ENCODE data around the gene VMP1.
"Not testable (repeated sequence)": the region's sequence is repeated elsewhere in the genome, so short reads cannot be mapped to it uniquely, and the experiment has no call there.

The VMP1 gene

GRCh38 chr17:59756236-59756818, 48.9 kb downstream of the VMP1 start:
- peak; percentile 100 for FAIRE-seq

GRCh38 chr17:59757043-59757442, 49.6 kb downstream of the VMP1 start:
- no peak for FAIRE-seq

DNA sequence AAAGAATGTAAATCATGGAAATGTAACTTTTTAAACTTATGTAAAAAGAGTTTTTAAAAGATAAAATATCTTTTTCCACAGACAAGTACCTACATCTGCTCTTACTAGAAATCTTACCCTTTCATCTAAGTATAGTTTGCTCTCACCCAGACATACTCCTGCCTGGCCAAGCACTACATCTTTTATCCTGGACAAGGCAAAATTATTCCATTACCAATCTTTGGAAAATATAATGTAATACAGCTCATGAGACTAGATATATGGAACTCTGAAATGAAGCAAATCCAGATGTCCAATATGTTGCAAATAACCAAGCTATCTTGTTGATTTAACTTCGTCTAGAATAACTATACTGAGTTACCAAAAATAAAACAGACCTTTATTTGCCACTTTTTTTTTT, 50.0 kb downstream of the VMP1 start:
- FAIRE-seq, result no peak

GRCh38 chr17:59757881-59758385, 50.5 kb downstream of the VMP1 start:
- no peak for FAIRE-seq

- FAIRE-seq, result not testable (repeated sequence)
Observed at GRCh38 chr17:59758998-59759651, 51.7 kb downstream of the VMP1 start.

- FAIRE-seq, result peak; percentile 53
Observed at GRCh38 chr17:59760160-59760559, 52.7 kb downstream of the VMP1 start.

GRCh38 chr17:59761385-59762048, 54.1 kb downstream of the VMP1 start:
- peak; percentile 99 for FAIRE-seq

GRCh38 chr17:59762049-59762823, 54.8 kb downstream of the VMP1 start:
- no peak for FAIRE-seq

DNA sequence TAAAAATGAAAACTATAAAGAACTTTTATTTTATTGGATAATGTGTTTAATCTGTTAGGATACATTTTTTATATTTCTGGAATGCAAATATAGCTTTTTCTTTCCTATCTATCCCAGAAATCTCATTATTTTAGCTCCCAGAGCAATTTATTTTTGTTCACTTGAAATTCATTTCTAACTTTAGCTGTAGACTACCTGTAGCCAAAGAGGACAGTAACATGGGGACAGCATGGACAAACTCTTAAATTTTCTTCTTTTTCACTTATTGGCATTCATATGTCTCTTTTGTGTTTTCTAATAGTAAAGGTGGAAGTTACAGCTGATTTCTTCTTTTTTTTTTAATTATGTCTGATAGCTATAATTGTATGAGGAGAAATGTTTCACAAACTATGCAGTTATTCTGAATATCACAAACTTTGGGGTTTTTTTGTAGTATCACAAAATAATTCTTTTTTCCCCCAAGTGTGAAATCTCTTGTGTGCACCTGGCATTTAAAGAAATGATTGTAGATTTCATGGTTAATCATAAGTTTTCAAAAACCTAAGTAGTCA, 55.4 kb downstream of the VMP1 start:
- FAIRE-seq, result no peak

GRCh38 chr17:59763861-59764260, 56.4 kb downstream of the VMP1 start:
- FAIRE-seq, result no peak

DNA sequence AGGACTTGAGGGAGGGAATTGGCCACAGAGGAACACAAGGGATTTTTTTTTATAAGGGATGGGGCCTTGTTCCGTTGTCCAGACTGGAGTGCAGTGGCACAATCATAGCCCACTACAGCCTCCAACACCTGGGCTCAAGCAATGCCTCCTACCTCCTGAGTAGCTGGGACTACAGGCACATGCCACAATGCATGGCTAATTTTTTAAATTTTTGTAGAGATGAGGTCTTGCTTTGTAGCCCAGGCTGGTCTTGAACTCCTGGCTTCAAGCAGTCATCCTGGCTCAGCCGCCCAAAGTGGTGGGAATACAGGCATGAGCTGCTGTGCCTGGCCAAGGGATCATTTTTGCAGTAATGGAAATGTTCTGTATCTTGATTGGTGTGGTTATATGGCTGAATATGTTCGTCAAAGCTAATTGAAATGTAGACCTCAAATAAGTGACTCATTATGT, 56.9 kb downstream of the VMP1 start:
- FAIRE-seq, result no peak

GRCh38 chr17:59765038-59765437, 57.6 kb downstream of the VMP1 start:
- no peak for FAIRE-seq

DNA sequence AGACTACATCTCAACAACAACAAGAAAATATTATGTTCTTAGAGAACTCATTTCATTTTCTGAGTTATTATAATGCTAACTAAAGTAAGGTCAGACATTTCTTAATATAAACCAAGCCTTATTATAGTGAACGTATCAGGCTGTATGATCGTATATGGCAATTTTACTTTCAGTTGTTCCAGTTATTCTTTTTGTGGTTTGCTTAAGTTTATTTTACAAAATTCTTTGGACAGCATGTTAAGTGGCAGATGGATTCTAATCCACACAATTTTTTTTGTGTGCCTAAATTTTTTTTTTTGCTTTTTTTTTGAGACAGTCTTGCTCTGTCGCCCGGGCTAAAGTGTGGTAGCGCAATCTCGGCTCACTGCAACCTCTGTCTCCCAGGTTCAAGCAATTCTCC, 59.0 kb downstream of the VMP1 start:
- FAIRE-seq, result no peak

- no peak for FAIRE-seq
Observed at GRCh38 chr17:59767176-59767575, 59.7 kb downstream of the VMP1 start.

- FAIRE-seq, result peak; percentile 97
Observed at GRCh38 chr17:59769887-59770286, 62.4 kb downstream of the VMP1 start.

DNA sequence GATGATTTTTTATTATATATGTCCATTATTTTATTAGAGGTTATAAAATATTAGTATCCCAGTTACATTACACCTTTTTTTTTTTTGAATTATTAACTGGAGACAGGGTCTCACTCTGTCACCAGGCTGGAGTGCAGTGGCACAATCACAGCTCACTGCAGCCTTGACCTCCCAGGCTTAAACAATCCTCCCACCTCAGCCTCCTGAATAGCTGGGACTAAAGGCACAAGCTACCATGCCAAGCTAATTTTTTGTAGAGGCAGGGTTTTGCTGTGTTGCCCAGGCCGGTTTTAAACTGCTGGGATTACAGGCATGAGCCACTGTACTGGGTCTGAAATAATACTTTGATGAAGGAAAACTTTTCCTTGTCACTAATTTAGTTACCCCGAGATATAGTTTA, 63.6 kb downstream of the VMP1 start:
- no peak for FAIRE-seq

DNA sequence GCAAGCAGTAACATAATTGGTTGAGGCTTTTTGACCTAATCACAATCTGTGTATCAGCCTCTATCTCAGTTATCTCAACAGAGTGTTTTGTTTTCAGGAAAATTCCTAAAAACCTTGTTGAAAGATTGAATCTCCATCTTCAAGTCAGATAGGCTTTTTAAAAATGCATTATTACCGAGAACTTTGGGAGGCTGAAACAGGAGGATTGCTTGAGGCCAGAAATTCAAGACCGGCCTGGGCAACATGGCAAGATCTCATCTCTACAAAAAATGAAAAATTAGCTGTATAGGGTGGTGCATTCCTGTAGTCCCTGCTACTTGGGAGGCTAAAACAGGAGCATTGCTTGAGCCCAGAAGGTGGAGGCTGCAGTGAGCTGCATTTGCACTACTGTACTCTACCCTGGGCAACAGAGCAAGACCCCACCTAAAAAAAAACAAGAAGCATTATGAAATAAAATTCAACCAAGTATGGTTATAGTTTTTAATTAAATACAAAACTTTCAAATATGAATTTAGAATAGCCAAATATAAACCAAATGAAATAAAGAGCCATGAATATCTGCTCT, 68.4 kb downstream of the VMP1 start:
- FAIRE-seq, result no peak

DNA sequence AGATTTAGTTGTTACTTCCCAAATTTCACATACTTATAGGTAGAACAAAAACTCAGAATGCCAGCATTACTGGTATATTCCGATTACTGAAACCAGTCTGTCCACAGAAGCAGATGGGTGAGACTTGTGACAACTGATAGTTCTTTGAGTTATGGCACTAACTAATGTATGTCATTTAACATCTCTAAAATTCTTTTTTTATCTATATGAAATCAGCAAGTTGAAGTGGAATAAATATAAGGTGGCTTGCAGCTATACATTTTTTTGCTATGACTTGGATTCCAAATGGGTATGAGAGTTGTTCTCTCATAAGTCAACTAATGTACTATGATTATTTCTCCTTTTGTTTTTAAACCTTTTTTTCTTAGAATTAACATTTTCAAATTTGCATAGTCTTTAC, 69.1 kb downstream of the VMP1 start:
- FAIRE-seq, result no peak

DNA sequence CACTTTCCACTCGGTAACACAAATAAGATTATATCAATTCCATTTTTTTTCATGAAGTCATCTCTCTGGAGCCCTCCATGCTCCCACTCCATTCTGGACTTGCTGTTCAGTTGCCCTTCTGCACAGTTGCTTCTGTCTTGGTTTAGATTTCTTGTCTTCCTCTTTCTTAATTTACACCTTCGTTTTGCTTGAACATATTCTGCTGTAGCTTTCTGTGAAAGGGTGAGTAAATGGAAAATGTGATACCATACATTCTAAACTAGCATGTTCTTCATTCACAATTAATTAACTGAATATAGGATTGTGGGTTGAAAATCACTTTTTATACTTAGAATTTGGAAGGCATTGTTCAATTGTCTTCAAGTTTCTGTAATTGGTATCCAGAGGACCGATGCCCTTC, 69.6 kb downstream of the VMP1 start:
- FAIRE-seq, result no peak

DNA sequence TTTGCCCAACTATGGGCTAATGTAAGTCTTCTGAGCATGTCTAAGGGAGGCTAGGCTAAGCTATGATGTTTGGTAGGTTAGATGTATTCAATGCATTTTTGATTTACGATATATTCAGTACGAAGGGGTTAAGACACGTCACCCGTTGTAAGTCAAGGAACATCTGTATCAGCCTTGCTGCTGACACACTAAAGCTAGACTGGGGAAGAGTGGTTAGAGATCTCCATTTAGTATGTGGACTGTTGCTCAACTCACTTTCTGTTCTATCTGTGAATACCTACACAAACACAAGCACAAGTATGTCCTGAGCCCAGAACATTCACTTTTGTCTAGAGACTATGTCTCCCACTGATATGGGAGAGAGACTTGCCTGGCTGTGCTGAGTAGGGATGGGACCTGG, 71.5 kb downstream of the VMP1 start:
- FAIRE-seq, result no peak

- FAIRE-seq, result peak; percentile 34
Observed at GRCh38 chr17:59779521-59779920, 72.1 kb downstream of the VMP1 start.

- FAIRE-seq, result not testable (repeated sequence)
Observed at GRCh38 chr17:59780548-59780947, 73.1 kb downstream of the VMP1 start.

Data from G401.6 (cell line).